Retina (tissue), 1 donor: ENCODE results near the gene CPN1.

Source experiments
- DNase-seq: peaks from one replicate; pipeline ENCODE4 v3.0.0-alpha.2; 2016

Gene CPN1

DNA sequence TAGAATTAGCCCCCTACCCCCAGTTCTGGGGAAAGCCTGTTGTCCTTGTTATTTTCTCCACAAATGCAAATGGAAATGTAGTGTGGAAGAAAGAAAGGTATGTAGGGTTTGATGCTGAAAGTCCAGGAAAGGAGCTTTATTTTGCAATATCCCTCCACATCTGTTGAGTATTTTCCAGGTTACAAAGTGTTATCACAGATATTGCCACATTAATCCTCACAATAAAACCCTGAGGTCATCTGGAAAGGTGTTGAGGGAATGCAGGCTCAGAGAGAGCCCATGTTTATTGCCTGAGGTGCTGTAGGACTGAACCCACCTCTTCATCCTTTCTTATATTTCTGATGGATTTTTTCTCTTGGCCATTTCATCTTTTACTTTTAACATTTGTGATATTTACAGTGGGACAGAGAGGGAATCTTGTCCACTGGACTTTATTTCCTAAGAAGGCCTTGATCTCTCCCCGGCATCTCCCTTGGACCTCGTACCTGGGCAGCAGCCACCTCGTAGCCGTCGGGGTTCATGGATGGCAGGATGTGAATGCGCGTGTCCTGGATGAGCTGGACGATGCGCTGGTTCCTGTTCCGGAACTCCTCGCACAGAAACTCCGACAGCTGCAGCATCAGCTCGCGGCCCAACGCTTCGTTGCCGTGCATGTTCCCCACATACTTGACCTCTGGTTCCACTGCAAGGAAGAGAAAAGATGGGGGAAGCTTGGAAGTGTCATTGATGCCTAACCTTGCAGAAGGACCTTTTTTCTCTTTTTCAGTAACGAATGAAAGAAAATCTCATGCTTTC, 6.0 kb downstream of the CPN1 start:
- no peak for DNase-seq

DNA sequence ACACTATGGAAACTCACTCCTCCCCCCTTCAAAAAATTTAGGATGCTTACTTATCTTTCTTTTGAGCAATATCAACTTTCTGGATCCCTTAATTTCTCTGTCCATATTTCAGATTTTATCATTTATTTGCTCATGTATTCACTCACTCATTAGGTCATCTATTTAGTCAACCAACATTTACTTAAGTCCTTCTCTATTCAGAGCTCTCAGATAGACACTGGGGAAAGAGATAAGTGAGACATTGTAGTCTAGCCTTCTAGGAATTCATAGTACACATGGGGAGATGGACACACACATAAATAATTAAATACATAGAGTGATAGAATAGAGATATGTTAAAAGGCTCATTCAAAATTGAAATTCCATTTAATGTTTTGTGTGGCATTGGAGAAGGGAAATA, 9.2 kb downstream of the CPN1 start:
- no peak for DNase-seq

DNA sequence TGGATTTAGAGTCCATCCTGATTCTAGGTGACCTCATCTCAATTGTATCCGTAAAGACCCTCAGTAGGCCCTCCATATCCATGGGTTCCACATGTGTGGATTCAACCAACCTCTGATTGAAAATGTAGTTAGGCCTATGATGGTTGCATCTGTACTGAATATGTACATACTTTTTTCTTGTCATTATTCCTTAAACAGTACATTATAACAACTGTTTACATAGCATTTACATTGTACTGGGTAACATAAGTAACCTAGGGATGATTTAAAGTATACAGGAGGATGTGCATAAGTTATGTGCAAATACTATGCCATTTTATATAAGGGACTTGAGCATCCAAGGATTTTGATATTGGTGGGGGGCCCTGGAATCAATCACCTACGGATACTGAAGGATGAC, 10.1 kb downstream of the CPN1 start:
- no peak for DNase-seq

DNA sequence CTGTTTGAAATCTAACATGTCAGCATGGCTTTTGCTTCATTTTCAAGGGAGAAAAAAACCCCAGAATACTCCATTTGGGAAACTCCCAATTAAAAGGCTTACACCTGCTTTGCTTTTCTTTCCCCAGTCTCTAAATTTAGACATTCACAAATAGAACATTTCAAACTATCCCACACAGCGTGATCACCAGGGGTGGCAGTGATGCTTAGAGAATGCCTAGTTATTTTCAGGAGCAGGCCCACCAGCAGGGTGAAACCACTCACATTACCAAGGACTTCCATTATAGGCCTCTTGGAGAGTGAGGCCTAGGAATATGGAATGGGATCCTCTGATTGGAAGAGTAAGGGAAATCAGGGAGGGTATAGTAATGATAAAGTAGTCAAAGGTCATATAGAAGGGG, 14.2 kb downstream of the CPN1 start:
- no peak for DNase-seq

DNA sequence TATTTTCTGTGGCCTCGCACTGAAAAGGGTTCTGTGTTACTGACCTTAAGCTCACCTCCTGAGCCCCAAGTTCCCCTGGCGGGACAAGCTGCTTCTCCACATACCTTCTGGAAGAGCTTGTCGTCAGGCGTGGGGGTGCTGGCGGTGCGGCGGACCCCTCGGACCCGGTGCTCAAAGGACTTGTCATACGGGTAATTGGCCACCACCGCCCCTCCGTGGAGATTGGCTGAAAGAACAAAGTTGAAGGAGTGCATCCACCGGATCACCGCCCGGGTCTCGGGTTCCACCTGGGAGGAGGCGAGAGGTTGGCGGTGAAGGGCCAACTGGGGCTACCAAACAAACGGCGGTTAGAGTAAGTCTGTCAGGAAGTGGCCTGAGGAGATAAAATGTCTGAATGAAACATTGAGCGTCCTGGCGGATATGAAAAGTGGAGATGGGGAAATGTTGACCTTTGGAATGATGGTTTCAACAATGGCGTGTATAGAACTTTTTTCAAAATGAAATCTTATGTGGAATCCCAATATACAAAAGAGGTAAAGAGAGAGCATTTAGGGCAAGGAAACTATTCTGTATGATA, 16.5 kb downstream of the CPN1 start:
- no peak for DNase-seq

DNA sequence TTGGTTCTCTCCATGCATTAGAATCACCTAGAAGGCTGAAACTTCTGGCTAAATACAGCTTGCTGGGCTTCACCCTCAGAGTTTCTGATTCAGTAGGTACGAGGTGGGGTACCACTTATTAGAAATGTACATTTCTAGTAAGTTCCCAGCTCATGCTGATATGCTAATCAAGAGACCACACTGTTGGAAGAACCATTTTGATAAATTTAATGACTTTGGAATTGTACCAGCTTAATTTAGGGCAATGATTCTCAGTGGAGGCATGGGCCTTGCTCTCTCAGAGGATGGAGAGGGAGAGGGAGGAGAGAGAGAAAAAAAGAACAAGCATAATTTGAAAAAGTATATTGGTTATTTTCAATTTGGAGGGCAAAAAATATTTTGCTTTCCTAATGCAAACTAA, 20.3 kb downstream of the CPN1 start:
- no peak for DNase-seq

DNA sequence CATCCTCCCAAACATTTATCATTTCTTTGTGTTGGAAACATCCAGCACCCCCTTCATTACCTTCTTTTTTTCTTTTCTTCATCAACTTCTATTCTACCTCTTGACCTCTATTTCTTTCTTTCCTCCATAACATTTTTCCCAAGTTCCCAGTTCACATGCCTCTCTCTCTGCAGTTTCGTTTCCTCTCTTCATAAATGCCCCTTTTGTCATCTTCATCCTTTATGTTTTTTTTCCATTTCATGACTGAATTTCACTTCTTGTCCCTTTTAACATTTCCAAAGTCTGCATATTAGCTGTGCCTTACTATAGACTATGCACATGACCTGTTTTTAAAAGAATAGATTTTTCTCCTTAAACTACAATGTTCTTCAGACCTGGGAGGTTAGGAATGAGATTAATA, 23.7 kb downstream of the CPN1 start:
- DNase-seq = no peak

DNA sequence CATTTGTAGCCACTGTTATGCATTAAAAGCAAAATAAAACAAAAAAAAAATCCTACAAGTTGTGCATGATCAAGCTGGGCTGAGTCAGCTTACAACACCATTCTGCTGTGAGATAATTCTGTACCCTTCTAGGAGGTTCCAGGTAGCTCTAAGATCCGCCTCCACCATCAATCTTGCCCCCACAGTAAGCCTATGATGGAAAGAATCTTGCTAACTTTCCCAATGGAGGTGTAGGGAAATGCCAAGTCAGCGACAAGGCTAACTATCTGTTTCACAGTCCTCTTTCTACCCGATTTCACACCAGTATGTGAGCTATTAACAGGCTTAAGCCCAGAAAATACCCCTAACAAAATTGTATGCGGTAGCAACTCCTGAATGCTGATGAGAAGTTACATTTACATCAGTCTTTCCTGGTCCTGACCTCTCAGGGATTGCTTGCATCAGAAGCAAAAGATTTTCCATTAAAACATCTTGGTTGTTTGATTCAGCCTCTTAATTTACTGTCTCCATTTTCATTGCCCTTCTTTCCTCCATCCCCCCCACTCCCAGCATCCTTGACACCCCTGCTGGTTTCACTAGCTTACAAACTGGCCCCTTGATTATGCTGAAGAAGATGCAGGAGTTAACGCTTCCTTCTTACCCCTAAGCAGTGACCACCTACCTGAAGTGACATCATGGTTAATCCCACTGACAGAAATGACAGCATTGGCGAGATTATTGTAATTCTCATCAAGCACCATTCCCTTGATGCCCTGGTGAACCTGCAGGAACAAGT, 27.8 kb downstream of the CPN1 start:
- DNase-seq = no peak

DNA sequence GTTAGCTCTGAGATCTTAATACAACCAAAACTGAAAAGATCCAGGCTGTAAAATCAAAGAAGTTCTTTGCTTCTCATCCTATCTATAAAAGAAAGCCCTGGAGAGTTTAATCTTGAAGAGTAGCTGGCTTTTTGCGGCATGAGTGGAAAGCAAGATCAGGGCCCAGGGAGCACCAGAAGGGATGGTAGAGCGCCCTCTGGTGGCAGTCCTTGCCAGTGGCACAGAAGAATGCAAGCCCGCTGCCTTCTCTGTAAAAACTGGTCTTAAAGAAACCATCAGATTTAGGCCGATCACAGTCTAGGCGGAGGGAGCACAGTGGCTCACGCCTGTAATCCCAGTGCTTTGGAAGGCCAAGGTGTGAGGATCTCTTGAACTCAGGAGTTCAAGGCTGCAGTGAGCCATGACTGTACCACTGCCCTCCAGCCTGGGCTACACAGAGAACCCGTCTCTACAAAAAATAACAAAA, 35.6 kb downstream of the CPN1 start:
- peak; percentile 85 for DNase-seq

DNA sequence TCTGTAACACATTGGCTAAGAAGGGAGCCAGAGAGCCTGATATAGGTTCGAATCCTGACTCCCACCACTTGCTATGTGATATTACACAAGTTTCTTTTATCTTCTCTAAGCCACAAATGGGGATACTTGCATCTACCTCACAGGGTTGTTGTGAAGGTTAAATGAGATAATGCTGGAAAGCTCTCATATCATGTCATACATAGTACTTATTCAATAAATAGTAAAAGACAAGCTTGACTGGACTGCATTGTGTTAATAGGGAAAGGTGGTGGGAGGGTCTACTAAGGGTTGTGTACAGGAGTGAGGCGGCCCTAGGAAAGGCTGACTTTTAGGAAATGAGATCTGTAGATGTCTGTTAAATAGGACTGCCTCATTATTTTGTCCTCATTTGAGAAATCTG, 36.1 kb downstream of the CPN1 start:
- no peak for DNase-seq

DNA sequence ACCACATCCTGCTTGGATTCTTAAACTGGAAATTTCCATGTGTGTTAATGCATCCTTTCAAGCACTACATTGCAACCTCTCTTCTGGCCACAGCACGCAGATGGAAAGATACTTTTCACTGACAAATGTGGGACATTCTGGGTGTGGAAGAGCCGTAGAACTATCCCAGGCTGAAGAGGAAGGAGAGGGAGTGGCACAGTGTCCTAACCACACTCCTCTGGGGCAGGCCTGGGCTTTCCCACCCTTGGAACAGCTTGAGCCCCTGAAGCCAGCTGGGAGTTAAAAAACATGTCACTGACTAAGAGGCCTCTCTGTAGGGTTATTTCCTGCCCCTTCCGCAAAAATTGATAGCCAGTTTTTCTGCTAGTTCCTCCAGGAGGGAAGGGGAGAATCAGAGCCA, 37.9 kb downstream of the CPN1 start:
- no peak for DNase-seq

DNA sequence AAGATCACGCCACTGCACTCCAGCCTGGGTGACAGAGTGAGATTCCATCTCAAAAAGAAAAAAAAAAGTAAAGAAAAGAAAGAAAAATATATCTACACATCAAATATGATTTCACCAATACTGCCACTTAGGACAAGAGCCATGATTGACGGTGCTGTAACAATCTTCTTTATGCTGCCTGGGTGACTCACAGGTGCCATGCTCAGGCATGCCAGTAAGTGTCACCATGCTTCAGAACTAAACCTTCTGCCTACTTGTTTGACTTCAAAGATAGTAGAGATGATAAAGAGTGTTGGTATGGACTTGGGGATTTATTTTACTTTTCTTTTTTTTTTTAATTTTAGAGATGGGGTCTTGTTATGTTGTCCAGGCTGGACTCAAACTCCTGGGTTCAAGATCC, 38.3 kb downstream of the CPN1 start:
- no peak for DNase-seq

DNA sequence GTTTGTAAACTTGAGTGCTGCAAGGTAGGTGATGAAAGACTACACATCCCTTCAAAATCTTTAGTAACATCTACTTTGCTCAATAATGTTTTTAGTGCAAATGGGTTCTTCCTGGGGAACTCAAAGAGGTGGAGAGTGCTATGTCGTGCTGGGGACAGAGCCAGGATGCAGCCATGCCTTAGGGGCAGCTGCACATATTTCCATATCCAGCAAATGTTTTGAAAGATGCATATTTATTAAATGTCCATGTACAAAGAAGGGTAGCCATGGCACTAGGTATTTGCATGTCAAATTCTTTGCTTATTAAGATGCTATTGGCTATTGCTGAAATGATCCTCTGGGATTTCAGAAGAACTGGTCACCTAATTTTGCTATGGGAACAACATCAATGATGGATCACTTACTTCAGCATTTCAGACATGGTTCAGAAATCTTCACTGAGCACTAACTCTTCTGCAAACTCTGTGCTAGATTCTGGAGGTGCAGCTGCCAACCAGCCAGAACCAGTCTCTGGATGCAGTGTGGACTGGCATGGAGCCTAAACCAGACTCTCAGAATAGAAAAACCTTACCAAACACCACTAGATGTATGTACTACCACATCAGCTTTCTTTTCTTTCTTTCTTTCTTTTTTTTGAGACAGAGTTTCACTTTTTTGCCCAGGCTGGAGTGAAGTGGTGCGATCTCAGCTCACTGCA, 40.2 kb downstream of the CPN1 start:
- no peak for DNase-seq

DNA sequence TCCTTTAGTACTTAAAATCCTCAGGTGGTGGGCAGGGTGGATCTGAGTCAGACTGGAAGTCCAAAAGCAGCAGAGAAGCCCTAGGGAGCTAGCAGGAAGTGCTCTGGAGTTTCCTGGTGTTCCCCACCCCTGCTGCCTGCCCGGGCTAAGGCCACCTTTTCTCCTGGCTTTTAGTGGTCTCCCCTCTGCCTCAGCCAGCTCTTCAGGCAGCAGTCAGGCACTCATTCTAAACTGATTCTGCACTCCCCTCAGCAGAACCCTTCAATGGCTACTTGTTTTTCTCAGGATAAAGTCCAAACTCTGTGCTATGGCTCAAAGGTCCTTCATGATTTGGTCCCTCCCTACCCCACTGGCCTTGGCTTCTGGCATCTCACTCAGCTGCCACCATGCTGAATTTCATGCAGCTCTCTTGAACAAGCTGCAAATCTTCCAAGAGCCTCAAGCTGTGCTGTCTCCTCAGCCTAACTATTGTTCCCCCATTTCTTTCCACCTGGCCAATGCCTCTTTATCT, 43.1 kb downstream of the CPN1 start:
- DNase-seq = no peak

DNA sequence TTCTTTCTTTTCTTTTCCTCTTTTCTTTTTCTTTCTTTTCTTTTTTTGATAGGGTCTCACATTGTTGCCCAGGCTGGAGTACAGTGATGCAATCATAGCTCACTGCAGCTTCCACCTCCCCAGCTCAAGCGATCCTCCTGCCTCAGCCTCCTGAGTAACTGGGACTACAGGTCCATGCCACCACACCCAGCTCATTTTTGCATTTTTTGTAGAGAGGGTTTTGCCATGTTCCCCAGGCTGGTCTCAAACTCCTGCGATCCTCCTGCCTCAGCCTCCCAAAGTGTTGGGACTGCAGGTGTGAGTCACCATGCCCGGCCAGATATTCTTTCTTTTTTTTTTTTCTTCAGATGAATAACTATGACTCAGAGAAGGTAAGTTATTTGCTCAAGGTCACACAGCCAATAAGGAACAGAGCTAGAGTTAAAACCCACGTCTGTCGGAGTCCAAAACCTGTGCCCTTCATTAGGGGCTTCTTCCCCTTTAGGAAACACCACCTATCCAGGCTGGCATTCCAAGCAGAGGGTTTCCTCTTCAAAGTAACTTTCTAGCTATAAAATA, 43.8 kb downstream of the CPN1 start:
- no peak for DNase-seq

DNA sequence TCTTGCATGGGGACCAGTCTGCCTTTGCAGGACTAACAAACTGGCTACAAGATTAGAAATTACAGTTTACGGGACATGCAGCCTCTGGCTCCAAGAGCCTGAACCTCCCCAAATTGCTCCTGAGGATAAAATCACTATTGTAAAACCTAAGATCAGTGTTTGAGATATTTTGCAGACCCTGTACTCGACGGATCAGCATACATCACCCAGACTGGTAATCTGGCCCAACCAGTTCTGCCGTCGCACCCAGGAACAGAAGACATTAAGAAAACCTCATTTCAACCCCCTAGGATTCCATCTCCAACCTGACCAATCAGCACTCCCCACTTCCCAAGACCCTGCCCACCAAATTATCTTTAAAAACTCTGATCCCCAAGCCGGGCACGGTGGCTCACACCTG, 44.8 kb downstream of the CPN1 start:
- DNase-seq = no peak

DNA sequence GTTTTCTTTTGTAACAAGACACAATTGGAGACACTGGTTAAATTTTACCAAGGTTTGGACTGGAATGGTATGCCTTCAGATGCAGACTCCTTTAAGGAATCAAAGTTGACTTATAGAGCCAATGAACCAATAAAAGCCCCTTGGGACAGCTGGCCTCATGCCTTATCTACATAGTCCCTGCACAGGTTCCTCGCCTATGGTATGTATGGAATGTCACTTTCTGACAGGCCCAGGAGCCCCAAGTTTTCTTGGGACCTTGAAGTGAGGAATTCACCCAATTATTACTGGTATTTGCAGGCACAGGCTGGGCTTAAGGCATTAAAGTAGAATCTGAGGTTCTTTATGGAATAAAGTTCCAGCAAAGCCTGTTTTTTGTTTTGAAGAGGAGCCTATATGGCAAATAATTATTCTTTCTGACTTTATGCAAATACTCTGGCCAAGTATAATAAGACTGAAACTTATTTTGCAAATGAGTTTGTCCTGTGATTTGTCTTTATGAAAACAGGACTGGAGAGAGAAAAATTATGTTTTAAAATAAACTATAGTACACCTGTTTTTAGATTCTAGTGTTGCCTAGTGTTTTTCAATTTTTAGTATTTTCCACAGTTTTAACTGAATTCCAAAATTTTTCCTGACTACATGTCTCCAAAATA, 47.8 kb downstream of the CPN1 start:
- no peak for DNase-seq

DNA sequence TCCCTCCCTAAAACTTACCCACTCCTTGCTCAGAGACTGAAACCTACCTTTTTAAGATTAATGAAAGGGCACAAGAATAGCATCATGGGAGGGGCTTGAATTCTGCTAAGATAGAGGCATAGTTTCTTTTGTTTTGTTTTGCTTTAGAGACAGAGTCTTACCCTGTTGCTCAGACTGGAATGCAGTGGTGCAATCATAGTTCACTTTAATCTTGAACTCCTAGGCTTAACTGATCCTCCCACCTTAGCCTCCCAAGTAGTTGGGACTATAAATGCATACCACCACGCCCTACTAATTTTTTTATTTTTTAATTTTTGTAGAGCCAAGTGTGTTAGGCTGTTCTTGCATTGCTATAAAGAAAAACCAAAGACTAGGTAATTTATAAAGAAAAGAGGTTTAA, 54.3 kb downstream of the CPN1 start:
- no peak for DNase-seq

DNA sequence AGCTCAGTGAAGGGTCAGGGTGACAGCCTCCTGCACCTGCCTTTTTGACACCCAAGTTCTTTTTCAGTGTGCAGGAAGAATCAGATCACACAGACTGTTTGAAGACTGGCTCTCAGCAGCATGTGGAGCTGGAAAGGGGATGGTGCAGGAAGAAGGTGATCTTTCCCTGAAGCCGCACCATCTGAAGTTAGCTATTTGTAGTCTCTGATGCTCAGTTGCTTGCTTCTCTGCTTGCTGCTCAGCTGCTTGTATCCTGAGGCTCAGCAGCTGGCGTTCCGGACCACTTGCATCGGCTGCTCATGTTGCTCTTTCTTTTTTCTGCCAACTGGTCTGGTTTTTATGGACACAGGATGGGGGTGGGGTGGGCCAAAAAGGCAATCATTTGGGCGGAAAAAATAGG, 56.1 kb downstream of the CPN1 start:
- peak; percentile 56 for DNase-seq

DNA sequence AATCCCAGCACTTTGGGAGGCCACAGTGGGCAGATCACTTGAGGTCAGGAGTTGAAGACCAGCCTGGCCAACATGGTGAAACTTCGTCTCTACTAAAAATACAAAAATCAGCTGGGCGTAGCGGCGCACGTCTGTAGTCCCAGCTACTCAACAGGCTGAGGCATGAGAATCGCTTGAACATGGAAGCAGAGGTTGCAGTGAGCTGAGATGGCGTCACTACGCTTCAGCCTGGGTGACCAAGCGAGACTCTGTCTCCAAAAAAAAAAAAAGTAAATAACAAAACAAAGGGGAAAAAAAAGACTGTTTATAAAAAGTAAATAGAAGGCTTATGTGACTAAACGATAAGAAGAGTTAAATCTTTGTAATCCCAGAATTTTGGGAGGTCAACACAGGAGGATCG, 56.9 kb downstream of the CPN1 start:
- DNase-seq = no peak

DNA sequence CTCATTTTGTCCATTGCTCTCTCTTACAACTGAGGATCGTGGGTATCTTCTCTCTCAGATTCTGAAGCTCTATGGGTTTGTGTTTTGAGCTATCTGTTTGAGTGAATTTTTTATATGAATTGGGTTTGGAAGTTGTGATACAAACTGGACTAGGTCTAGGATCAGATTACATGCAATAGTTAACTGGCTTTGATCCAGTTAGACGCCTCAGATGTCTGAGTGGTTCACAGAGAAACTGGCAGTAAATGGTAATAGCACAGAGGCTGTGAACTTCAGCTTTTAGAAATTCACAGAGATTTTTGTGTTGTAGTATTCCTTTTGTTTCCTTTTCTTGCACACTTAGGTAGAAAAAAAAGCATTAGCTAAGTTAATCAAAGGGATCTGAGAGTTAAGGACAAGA, 59.3 kb downstream of the CPN1 start:
- no peak for DNase-seq

DNA sequence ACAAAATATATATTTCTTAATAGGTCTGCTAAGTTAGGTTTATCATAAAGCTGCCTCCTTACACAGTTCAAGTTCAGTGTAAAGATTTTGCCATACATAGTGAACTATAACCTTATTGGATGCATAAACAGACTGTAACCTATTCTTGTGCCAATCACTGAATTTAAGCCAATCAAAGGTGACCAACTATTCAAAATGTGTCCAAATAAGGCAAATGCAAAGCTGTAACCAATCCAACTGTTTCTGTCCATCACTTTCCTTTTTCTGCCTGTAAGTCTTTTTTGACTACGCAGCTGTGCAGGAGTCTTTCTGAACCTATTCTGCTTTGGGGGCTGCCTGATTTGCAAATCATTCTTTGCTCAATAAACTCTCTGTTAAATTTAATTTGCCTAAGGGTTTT, 60.3 kb downstream of the CPN1 start:
- DNase-seq = no peak
